HG03432 (cell line): ENCODE measurements around the gene DOCK2.
A peak's percentile ranks its signal among the peaks of the same experiment; 100 is the strongest.

Experiments
- ATAC-seq: cut with Tn5 transposase; IDR thresholded peaks from one replicate; pipeline ENCODE4 v1.9.1; 2021; ENCODE audit warnings: mild to moderate bottlenecking, moderate library complexity; ENCODE audit not compliant: unreplicated experiment

The DOCK2 gene

DNA sequence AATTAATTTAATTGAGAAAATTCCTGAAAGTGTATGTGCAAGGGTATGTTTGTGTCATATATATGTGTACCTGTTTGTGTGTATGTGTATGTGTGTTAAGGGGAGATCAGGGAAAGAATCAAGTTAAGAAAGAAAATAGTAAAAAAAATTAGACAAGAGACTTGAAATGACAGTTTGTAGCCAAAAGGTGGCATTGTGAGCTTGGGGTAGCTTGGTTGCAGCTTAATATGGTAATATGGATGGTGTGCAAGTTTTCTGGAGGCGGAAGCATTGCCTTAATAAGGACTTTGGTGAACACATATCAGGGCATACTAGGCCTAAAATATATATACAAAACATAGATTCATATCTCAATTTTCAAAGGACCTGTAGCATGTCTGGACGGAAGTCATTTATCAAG is 213.3 kb downstream of the DOCK2 start:
- ATAC-seq = no peak

DNA sequence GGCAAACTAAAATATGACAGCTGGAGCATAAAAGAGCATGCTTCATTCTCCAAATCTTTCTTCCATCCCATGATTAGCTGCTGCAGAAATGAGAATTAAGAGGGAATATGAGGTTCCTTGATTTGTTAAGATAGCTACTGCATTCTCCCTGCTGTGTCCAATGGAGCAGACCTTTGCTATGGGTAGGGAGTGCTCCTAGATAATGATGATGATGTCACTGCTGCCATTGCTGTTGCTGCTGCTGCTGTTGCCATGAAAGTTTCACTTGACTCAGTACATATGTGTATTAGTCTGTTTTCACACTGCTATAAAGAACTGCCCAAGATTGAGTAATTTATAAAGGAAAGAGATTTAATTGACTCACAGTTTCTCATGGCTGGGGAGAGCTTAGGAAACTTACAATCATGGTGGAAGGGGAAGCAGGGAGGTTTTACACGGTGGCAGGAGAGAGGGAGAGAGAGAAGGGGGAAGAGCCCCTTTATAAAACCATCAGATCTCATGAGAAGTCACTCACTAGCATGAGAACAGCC is 214.3 kb downstream of the DOCK2 start:
- no peak for ATAC-seq

DNA sequence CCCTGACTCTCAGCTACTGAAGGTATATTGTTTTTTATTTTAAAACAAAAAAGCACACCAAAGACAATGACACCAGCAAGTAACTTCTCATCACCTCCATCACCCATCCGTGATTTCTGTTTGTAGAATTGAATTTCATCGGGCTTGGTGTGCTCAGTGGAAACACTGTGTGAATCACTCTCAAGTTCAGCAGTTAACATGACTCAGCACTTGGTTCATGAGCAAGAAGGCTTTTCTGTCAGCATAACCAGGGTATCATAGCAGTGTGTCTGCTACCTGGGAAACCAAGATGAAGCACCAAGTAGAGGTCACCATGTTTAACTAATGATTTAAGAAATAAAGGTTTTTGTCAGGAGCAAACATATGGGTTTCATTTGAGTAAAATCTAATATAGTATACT is 219.5 kb downstream of the DOCK2 start:
- ATAC-seq = no peak

DNA sequence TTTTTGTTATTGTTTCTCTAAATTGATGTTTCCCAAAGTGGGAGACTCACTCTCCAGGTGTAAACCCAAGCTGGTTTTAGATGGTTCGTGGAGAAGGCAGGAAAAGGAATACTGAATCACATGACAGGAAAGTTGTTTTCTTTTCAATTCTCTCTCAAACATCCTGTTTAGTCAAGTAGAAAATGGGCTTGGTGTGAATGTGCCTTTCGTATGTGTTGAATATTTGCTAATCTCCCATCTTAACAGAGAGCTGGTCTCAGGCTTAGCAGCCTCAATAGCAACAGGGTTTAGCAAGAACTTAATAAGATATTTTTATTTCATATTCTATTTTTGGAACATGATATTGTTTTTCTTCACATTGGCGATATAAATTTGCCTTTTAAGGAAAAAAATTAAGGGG is 223.5 kb downstream of the DOCK2 start:
- peak; percentile 65 for ATAC-seq

DNA sequence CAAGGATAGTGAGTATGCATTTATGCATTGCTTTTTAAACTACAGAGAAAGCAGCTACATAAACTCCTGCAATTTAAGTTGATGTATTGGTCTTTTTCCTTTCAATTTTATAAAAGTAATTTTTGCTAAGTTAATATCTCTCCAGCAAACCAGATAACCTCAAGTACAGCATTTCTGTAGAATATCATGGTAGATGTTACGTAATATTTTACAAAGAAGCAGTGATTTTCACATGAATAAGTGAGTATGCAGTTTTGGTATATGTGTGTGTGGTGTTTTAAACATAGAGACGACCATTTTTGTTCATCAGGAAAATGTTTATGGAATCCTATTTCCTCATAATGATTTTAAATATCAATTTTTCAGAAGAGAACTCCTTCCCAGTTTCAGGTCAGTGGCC is 224.4 kb downstream of the DOCK2 start:
- ATAC-seq = no peak

DNA sequence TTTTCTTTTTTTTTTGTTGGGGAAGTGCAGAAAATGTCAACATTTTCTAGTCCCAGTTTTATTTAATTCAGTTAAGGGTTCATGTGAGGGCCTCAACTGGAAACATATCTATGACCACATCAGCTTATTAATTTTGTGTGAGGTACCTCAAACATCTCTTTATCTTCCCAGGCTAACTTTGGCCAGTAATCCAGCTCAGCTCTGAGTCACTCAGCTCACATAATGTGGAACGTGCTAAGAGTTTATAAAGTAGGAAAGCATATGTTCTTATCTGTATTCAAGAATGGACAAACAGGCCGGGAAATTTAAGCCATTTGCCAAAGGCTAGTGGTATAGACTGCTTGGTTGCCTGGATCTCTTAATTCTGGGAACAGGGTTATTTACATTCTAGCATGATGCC is 224.9 kb downstream of the DOCK2 start:
- no peak for ATAC-seq

DNA sequence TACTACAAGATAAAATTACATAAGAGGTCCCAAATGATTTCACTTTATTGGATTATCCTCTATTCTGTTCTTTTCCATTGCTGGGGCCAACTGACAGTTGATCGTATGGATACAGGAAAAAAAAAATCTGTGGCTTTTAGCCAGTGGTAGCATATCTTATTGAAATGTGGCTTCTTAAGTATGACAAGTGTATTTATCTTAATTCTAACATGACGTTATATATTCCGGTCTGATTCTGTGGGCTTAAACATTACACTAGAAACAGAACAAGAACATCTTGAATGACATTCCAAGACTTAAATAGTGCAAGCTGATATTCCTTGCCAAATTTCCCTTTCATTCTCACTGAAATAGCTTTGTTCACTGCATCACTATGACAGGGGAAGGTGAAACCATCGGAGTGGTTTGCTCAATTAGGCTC is 225.3 kb downstream of the DOCK2 start:
- no peak for ATAC-seq

DNA sequence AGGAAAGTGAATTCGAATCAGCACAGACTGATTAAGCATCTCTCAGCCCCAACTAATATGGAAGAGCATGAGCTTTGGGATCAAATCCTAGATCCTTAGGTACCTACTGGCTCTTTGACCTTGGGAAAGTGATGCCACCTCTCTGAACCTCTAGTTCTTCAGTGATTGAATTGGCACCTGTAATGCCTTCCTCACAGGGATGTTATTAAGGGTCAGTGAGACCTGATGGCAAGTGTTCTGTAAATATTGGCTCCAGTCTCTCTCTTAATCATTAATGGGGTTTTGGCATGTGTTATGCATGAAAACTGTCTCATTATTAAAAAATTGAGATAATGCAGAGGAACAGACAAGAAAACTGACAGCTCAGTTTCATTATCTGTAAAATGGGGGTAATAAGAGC is 227.4 kb downstream of the DOCK2 start:
- no peak for ATAC-seq

DNA sequence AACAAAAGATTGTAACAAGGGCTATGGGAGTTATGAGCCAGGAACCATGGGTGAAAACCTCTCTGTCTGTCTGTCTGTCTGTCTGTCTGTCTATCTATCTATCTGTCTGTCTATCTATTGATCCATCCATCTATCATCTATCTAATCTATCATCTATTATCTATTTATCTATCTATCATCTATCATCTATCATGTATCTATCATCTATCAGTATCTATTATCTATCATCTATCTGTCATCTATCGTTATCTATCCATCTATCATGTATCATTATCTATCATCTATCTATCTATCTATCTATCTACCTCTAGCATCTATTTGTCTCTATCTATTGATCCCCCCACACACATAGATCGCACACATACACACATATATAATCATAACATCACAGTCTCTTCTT is 230.3 kb downstream of the DOCK2 start:
- ATAC-seq = no peak

DNA sequence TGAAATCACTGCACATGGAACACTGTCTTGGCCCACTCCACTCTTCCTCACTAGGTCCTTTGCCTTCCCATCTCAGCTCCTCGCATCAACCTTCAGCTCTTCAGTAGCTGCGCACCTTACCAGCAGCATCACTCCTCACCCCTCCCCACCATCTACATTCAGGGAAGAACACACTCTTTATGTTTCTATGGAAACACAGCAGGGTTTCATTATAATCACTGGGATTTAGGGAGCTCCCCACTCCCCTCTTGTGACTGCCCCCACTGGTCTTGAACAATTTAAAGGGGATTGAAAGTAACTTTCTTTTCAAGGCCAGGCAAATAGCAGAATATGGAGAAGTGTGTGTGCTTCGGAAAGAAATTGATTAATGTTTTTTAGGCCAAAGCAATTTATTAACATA is 232.0 kb downstream of the DOCK2 start:
- ATAC-seq = no peak

DNA sequence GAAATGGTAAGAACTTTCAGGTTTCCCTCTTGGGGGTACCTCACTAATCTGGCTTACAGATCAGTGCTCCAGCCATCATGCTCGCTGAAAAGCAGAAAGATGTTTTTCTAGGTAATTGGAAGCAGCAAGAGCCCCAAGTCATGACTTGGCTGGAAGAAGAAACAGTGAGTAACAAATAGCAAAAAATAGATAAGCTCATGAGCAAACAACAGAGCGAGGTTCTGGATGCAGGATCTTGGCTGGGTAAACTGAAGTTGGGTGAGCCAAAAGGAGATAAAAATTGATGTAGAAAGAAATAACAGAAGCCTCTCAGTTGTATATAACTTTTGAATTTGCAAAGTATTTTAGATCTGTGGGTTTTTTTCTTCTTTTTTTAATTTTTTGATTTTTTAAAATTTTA is 233.1 kb downstream of the DOCK2 start:
- no peak for ATAC-seq

DNA sequence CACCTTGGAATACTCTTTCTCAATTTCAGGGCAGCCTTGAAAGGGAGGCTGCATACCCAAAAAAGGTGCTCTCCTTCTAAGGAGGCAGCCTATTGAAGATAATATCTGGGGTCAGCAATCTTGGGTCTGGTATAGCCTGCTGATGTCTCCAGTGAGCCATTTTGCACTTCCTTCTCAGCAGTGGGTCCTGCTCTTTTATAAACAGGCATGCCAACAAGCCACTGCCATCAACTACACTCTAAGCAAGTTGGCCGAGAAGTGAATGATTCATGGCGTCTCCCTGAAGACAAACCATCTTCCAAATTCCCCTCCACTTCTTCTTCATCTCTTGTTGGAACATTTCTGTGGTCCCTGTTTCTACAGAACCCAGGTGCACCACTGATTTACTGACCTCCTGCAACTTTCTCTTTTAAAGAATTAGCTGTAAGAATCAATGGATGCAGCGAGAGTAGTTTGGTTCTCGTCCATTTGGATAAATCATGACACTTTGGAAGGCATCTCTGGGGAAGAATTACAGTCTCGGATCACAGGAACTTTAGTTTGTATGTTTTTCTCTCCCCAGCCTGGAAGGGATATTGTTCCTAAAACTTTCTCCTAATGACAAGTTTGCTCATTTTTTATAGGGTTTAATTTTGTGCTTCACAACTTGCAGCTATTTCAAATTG is 234.9 kb downstream of the DOCK2 start:
- ATAC-seq = no peak

DNA sequence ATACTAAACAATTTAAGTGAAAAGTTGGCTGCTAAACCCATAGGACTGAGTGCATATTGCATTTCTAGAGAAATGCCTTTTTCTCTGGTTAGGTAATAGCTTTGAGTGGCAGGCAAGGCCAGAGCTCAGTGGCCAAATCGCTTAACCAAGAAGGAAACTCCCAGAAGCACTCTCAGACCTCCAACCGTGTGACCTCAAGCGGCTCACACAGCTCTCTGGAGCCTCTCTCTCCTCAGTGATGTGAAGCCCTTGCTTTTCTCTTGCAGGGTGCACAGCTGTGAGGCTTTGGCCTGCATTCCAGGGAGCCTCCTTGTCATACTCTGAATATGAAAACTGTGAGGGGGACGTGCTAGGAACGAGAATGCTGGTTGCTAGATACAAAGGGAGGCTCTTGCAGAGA is 236.6 kb downstream of the DOCK2 start:
- no peak for ATAC-seq

DNA sequence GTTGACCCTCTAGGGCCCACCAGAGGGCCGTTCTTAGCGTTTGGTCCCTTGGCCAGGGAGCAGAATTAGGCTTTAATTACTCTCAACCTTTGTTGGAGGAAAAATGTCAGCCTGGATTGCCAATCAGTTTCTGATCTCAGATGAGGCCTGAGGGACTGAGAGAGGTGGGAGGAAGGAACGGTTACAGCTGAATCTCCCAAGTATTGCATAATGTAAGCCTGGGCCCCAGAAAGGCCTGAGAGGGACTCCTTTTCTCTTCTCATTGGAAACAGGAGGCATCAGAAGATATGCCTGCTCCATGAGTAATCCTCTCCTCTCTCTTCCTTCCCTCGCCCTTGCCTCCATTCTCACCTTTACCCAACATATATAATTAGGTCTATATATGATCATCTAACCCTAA is 237.5 kb downstream of the DOCK2 start:
- no peak for ATAC-seq

DNA sequence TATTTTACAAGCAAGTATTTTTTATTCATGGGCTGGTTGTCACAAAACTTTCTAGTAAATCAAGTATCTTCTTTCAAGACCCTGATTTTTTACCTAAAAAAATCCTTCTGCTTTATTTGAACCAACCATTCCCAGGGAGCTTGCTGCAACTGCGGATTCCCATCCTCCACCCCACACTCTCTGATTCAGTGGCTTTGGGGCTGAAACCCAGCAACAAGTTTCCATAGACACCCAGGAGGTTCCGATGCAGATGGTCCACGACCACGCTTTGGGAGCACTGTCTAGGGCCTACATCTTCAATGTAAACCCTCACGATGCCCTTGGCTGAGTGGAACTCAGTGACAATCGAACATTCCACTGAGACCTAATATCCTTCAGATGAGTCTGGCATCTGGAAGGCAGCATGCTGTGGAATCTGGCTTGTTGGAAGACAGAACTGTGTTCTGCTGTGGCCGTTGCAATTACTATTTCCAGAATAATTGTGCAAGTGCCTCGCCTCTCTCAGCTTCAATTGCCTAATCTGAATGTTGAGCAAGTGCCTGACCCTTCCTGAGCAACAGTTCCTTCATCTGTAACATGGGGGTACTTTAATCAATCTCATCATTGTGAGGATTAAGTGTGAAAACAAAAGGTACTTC is 238.1 kb downstream of the DOCK2 start:
- no peak for ATAC-seq

DNA sequence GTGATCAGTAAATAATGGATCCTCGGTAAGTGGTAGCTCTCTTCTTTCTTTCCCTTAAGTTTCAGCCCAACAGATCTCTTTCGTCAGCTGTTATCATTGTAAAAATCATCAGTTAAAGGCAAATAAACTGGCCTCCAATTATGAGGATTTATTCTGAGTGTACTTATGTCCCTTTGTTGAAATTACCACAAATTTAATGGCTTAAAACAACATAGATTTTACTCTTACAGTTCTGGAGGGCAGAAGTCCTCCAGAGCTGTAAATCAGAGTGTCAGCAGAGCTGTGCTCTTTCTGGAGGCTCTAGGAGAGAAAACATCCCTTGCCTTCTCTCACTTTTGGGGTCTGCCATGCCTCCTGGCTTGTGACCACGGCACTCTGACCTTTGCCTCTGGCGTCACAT is 238.7 kb downstream of the DOCK2 start:
- no peak for ATAC-seq

DNA sequence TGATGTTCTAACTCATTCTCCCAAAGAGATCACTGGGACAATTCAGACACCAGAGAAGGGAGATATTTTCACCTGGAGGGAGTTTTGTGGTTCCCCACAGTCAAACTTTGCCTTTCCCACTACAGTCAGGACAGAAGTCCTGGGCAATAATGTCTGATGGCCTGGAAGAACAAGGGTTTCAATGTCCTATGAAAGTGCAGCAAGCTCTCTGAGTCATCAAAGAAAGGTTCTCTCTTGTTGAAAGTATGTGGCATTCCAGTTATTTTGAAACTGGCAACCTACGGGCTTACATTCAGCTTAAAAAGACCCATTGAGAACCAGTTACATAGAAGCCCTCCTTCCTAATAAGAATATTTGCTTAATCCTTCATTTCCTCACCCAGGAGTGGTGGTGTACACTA is 239.3 kb downstream of the DOCK2 start:
- no peak for ATAC-seq

DNA sequence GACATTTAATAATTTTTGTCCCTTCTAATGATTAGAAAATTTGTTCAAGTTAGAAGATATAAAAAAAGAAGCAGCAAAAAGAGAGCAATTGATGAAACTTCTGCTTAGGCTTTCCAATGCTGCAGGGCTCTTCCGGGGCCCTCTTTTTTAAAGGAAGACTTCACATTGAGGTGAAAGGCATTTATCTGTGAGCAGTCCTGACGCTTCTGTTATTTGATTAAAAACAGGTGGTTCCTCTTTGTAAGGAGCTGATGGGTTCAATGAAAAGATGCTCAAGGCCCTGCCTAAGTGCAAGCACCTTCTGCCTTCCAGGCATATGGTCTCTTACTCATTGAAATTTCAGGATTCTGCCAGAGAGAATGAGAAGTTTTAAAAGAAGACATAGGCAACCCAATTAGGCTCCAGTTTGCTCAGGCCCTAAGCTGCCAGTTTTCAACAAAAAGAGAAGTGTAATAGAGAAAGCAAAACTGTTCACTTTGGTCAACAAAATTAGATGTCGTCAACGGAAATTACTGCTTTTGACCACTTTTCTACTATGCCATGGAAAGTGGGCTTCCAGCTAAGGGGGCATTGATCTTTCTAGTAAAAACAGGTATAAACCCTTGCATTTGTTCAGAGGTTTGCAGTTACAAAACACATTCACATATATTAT is 243.1 kb downstream of the DOCK2 start:
- peak; percentile 60 for ATAC-seq

DNA sequence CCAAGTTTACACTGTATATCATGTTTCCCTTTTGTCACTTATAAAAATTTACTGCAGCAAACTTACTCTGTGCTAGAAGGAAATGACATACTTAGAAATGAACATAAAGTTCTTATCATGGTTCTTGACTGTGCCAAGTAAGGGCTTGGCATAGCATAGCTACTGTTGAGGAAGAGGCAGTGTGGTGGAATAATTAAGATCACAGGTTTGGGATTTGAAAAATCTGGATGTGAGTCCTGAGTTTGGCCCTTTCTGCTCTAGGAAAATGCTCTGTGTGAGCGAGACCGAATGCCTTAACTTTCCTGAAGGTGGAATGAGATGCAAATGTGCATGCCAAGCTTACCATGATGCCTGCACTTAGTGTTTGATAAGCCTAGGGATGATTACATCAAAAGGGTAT is 243.7 kb downstream of the DOCK2 start:
- ATAC-seq = no peak

DNA sequence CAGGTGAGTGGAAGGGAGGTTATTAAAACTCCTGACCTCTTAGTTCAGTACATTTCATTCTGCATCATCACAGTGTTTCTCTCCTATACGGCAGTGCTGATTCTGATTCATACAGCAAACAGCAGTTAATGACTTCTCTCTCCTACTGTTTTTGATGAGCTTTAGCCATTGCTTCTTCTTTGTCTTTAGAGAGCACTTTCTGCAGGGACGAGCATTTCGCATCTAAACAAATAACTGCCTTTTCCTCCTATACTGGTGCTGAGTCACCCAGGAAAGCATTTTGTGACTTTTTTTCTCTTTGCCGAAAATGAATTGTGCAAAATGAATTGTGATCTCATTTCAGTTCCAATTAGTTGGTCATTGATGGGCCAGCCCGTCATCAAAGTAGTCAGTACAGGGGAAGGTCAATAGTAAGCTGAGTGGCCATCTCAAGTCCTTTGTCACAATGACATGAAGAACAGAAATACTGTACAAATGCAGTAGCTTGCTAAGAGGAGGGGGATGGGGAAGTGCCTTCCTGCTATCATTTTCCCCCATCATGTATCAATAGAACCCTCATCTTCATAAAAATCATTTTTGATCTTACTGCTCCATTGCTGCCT is 244.7 kb downstream of the DOCK2 start:
- no peak for ATAC-seq

DNA sequence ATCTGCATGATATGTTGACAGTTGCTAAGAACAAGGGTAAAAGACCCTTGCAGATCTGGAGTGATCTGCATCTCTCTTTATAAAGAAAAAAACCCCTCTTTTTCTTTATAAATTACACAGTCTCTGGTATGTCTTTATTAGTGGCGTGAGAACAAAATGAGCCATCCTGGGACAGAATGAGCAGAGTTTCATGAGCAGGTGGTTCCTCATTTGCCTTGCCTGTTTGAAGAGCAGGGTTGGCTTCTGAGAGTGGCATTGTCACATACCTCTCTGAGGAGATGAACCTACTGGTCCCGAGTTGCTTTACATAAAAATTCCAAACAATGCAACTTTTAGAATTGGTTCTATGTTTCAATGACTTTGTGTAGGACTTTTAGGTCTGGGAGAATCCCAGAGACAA is 249.0 kb downstream of the DOCK2 start:
- ATAC-seq = peak; percentile 45

DNA sequence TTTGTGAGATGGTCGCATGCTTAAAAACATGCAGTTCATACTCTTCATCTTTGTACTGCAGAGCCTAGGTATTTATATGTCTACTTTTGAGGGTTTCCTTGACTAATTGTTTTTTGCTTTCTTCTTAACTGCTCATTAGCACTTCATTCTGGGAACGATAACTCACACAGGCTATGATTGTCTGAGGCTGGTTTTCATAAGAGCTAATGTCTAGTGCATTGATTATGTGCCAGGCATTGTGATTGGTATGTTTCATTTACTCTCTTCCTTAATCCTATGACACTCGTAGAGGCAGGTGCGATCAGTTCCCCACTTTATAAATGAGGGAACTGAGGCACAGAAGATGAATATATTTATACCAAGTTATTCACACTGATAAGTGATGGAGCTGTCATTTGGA is 249.6 kb downstream of the DOCK2 start:
- no peak for ATAC-seq
